Fibroblast of pulmonary artery (primary cell): ENCODE results near the gene RND3.

ENCODE experiments used
- DNase-seq: peaks from one replicate; pipeline ENCODE4 v3.0.0-alpha.2; 2010; ENCODE audit warnings: low read depth
- H3K4me3 ChIP-seq: replicated peaks from 2 replicates; pipeline ENCODE4 v1.5.1; 2011; ENCODE audit warnings: low read depth, mild to moderate bottlenecking, control low read depth, low read length, moderate library complexity
- TF ChIP-seq, protein P1 (sequence below): IDR thresholded peaks from 2 replicates; pipeline ENCODE4 v1.5.1; 2011; ENCODE audit warnings: mild to moderate bottlenecking, control low read depth, low read length, inconsistent platforms; ENCODE audit errors: missing control alignments

Gene RND3

GRCh38 chr2:150528861-150529801 lies 41.7 kb upstream of the RND3 start:
- H3K4me3 ChIP-seq: no peak overlapping the region
- DNase-seq: peak; percentile 80
- TF ChIP-seq, protein P1, sequence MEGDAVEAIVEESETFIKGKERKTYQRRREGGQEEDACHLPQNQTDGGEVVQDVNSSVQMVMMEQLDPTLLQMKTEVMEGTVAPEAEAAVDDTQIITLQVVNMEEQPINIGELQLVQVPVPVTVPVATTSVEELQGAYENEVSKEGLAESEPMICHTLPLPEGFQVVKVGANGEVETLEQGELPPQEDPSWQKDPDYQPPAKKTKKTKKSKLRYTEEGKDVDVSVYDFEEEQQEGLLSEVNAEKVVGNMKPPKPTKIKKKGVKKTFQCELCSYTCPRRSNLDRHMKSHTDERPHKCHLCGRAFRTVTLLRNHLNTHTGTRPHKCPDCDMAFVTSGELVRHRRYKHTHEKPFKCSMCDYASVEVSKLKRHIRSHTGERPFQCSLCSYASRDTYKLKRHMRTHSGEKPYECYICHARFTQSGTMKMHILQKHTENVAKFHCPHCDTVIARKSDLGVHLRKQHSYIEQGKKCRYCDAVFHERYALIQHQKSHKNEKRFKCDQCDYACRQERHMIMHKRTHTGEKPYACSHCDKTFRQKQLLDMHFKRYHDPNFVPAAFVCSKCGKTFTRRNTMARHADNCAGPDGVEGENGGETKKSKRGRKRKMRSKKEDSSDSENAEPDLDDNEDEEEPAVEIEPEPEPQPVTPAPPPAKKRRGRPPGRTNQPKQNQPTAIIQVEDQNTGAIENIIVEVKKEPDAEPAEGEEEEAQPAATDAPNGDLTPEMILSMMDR: no peak

DNA sequence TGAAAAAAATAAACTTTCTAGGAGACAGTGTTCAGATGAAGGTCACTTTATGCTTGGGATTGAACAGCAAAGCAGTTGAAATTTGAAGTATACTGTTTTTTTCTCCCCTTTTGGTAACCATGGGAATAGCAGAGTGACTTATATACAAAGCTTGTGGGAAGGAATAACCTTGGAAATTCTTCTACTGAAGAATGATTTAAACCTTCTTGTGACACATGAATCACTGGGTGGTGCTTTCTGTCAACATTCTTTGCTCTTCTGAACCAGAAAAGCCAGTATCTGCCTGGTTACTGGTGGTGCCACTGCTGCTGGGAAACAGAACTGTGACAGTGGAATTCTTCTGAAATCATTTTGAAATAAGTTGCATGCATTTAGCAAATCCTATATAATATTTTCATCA lies 39.4 kb upstream of the RND3 start:
- H3K4me3 ChIP-seq: no peak overlapping the region
- TF ChIP-seq, protein P1: no peak
- peak; percentile 96 for DNase-seq

DNA sequence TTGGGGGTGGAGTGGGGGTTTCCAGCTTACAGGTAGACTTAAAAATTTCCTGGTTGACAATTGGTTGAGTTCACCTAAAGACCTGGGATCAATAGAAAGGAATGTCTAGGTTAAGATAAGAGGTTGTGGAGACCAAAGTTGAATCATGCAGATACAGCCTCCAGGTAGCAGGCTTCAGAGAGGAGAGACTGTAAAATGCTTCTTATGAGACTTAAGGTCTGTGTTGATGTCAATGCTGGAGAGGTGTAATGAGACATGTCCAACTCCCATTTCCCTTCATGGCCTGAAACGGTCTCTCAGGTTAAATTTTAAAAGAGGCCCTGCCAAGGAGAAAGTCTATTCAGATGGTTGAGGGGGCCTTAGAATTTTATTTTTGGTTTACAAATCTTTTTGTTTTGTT lies 38.5 kb upstream of the RND3 start:
- DNase-seq: no peak
- TF ChIP-seq, protein P1: no peak
- H3K4me3 ChIP-seq: no peak overlapping the region

- H3K4me3 ChIP-seq: no peak overlapping the region
- TF ChIP-seq, protein P1: no peak
- no peak for DNase-seq
These were observed 34.8 kb upstream of the RND3 start for GRCh38 chr2:150522269-150522668.

- H3K4me3 ChIP-seq: no peak overlapping the region
- peak; percentile 77 for DNase-seq
- TF ChIP-seq, protein P1: no peak
These were observed 33.6 kb upstream of the RND3 start for GRCh38 chr2:150520887-150521664.

DNA sequence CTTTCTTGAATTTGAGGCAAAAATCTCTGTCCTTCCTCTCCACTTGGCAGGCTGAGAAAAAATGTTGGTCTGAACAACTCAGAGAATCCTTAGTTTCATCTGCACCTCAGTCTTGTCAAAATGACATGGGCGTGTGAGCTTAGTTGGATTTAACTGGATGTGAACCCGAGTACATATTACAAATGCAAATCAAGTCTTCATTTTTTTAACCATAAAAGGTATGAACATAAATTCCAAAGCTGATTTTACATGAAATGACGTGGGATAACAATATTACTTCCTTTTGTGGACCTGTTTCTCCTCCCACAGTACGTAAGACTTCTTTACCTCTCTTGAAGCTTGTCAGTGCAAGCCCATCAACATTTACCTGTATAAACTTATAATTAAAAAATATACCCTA lies 32.6 kb upstream of the RND3 start:
- no peak overlapping the region for H3K4me3 ChIP-seq
- TF ChIP-seq, protein P1: no peak
- DNase-seq: no peak
